ENCODE results near the gene COX4I1. TPM values are rescaled to one million over a fixed set of nuclear protein-coding genes. Genes with fewer than 3 reads are reported as not detected.

COX4I1 gene
- total RNA-seq, 1 experiment from 2014 or later = 506 TPM

DNA sequence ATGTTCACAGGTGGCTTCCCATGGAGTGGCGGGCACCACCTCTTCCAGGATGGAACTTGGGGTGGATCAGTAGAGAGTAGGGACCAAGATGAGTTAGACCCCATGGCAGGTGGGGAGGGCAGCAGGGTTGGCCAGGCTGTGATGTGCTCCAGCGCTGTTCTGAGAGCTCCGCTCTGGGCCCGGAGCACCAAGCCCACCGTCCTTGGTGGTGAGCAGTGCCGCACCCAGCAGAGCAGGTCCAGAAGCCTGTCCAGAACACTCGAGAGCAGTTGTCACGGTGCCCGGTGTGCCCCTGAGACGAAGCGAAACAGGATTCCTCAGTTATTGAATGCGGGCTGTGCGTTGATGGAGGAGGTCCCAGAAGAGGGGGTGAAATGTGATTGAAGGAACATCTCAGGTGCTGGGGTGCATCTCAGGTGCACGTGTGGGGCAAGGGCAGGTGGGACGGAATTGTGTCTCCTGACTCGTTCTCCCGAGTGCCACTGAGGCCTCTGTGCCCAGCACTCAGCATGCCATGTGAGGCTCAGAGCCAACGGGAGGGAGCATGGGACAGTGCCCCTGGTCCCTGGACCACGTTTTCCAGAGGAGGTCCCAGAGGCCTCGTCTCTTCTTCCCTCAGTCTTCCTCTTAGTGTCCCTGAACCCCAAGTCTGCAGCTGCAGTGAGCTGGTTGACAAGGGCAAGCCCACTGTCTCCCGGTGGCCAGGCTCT is 39.5 kb downstream of the COX4I1 start:
- Mint-ChIP-seq H3K27ac (no peak overlapping the region; a peak in 2 of 7 replicates), H3K27me3 (ENCODE audit: low read depth) (peaks cover 29% of the 10 kb centered on the region), H3K4me1 (no peaks in the 10 kb centered on the region), H3K4me3 (no peak overlapping the region), H3K9me3 (peaks cover 0 to 6% of the 10 kb centered on the region in 2 experiments; a peak in 3 of 5 replicates), H3K36me3 (ENCODE audit: insufficient read depth in 1 of 3, low read depth in 3 of 3) (no peaks in the 10 kb centered on the region)
- no peak overlapping the region for H4K91ac ChIP-seq (ENCODE audit: insufficient read length, low read depth, low read length)
- H2BK12ac ChIP-seq (ENCODE audit: insufficient read length, low read depth, low read length) = no peak overlapping the region
- no peaks in the 10 kb centered on the region for H3K23me2 ChIP-seq (ENCODE audit: insufficient read length, low read depth, low read length, poor library complexity, severe bottlenecking)
- H2AK5ac ChIP-seq (ENCODE audit: insufficient read length, low read length) = no peak overlapping the region
- no peak overlapping the region for H4K5ac ChIP-seq (ENCODE audit: insufficient read length, low read depth, low read length)
- H2BK20ac ChIP-seq (ENCODE audit: low read depth, low read length, poor library complexity, severe bottlenecking) = no peak overlapping the region
- no peak overlapping the region for H2BK15ac ChIP-seq (ENCODE audit: low read depth, low read length)
- no peak overlapping the region for H2BK120ac ChIP-seq (ENCODE audit: low read depth, low read length, poor library complexity, severe bottlenecking)
- no peaks in the 10 kb centered on the region for H4K20me1 ChIP-seq (ENCODE audit: control insufficient read depth, insufficient read depth, insufficient read length)
- no peak overlapping the region for H3K4me2 ChIP-seq (ENCODE audit: insufficient read depth, insufficient read length, low read length)
- no peak for DNase-seq
- no peak for TF ChIP-seq CTCF (conservative IDR thresholded peaks at IDR 0.05)
- no peak overlapping the region for H3K23ac ChIP-seq (ENCODE audit: insufficient read length, low read depth, low read length)
- no peak overlapping the region for H3K9ac ChIP-seq (ENCODE audit: extremely low read depth, insufficient read length, low read length)
- no peak overlapping the region for H3K4ac ChIP-seq (ENCODE audit: low read depth, low read length)
- H3K4me1 ChIP-seq (ENCODE audit: insufficient read depth, low read length) = no peaks in the 10 kb centered on the region
- no peak overlapping the region for H3K56ac ChIP-seq (ENCODE audit: insufficient read length, low read depth, low read length)
- H3K9me3 ChIP-seq (ENCODE audit: control insufficient read depth, low read depth, low read length) = no peaks in the 10 kb centered on the region
- no peaks in the 10 kb centered on the region for H3K79me2 ChIP-seq (ENCODE audit: insufficient read depth, low read length)
- H3K79me1 ChIP-seq (ENCODE audit: insufficient read depth, low read depth, low read length, poor library complexity, severe bottlenecking) = no peaks in the 10 kb centered on the region
- H2AFZ ChIP-seq (ENCODE audit: low read length) = no peak overlapping the region
- WGBS (ENCODE audit: extremely low coverage, insufficient read length, low lambda C conversion rate) = no CpG with 5 or more reads among the region's 21 CpGs
- no peak overlapping the region for H3K18ac ChIP-seq (ENCODE audit: insufficient read length, low read depth, low read length)
- no peak overlapping the region for H2BK5ac ChIP-seq (ENCODE audit: insufficient read length, low read length)
- H4K8ac ChIP-seq (replicated peaks; ENCODE audit: insufficient read length, low read depth, low read length) = no peak overlapping the region
- no peak overlapping the region; the same call in 1 of the 2 replicates for H3K14ac ChIP-seq (ENCODE audit: insufficient read depth, low read length)
- no peak overlapping the region for H3T11ph ChIP-seq (ENCODE audit: low read length)
- H3K27ac ChIP-seq (ENCODE audit: insufficient read length, low read depth, low read length) = no peak overlapping the region
- no peaks in the 10 kb centered on the region; the same call in 1 of the 2 replicates for H3K27me3 ChIP-seq (ENCODE audit: insufficient read depth, low read length)

Measured in H9 (cell line).